ENCODE results near the gene SUGCT. TPM values are rescaled to one million over a fixed set of nuclear protein-coding genes. Genes with fewer than 3 reads are reported as not detected.

Gene SUGCT
- total and polyA plus RNA-seq, 5 donors from 2014 or later = 0.52 to 3.1 (median 1.5) TPM; not detected in 1

DNA sequence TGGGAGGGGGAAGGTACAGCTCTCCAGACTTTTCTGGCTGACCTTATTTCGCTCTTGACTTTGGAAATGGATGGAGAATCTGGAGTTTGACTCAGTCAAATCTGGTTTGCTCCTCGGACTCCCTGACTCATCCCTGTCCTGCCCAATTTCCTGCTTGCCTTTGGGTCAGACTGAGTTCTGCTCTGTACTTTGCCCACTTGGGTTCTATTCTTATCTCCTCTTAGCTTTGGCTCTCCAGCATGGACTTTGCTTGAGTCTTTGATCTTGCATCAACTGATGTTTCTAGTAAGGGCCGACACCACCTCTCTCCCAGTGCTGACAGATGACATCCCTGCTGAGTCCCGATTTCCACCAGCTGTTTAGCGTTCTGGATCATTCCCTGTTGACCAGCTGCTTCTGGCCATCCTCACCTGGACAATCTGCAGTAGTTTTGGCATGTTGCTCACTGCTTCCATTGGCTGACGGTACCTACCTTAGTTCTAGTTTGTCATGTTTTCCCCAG lies 335.3 kb downstream of the SUGCT start:
- Mint-ChIP-seq H3K4me3 (no peak overlapping the region), H3K27me3 (no peaks in the 10 kb centered on the region), H3K27ac (no peak overlapping the region), H3K4me1 (no peaks in the 10 kb centered on the region), H3K36me3 (no peaks in the 10 kb centered on the region), H3K9me3 (peaks cover 0 to 2% (median 0%) of the 10 kb centered on the region in 7 donors)
- ATAC-seq (ENCODE audit: low read depth in 2 of 2) (no peak), DNase-seq (no peak)
- no peak overlapping the region for H3K4me3 ChIP-seq (ENCODE audit: low read depth, low read length)
- no peak overlapping the region for H3K27ac ChIP-seq (ENCODE audit: insufficient read depth, low read length, poor library complexity, severe bottlenecking)
- H3K27me3 ChIP-seq (ENCODE audit: control insufficient read depth, insufficient read depth, low read length) = no peaks in the 10 kb centered on the region
- no peaks in the 10 kb centered on the region for H3K4me1 ChIP-seq (ENCODE audit: control insufficient read depth, insufficient read depth, low read length, poor library complexity, severe bottlenecking)
- H3K9me3 ChIP-seq (ENCODE audit: control insufficient read depth in 2 of 2, low read length in 2 of 2) = no peaks in the 10 kb centered on the region
- no peaks in the 10 kb centered on the region for H3K36me3 ChIP-seq (ENCODE audit: control insufficient read depth, insufficient read depth, low read length)

- no peaks in the 10 kb centered on the region for H3K9me3 ChIP-seq (ENCODE audit: control insufficient read depth in 2 of 2, low read length in 2 of 2)
- Mint-ChIP-seq H3K27ac (no peak overlapping the region), H3K4me1 (no peaks in the 10 kb centered on the region), H3K9me3 (peaks cover 0 to 2% (median 0%) of the 10 kb centered on the region in 7 donors), H3K4me3 (no peak overlapping the region), H3K36me3 (no peaks in the 10 kb centered on the region), H3K27me3 (no peaks in the 10 kb centered on the region)
- H3K4me1 ChIP-seq (ENCODE audit: control insufficient read depth, insufficient read depth, low read length, poor library complexity, severe bottlenecking) = no peaks in the 10 kb centered on the region
- H3K36me3 ChIP-seq (ENCODE audit: control insufficient read depth, insufficient read depth, low read length) = no peaks in the 10 kb centered on the region
- ATAC-seq (ENCODE audit: low read depth in 2 of 2) (no peak), DNase-seq (no peak)
- H3K4me3 ChIP-seq (ENCODE audit: low read depth, low read length) = no peak overlapping the region
- H3K27me3 ChIP-seq (ENCODE audit: control insufficient read depth, insufficient read depth, low read length) = no peaks in the 10 kb centered on the region
- H3K27ac ChIP-seq (ENCODE audit: insufficient read depth, low read length, poor library complexity, severe bottlenecking) = no peak overlapping the region
Measured at GRCh38 chr7:40470817-40471216, 336.0 kb downstream of the SUGCT start.

DNA sequence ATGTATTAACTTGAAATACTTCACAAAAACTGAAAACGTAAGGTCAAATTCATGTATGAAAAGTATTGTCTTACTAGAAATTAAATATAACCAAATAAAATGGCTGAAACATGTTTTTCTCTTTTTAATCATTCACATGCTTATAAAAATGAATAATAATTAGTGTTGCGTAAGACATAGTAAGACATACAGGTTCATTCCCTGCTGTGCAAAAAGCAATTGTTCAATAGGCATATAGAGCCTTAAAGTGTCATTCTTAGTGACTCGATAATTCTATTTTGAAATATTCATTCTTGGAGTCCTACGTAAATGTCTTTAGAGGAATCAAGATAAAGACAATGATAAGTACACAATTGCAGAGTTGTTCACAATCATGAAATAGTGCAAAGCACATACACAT lies 337.1 kb downstream of the SUGCT start:
- no peak overlapping the region for H3K27ac Mint-ChIP-seq
- DNase-seq = no peak
- Histone ChIP-seq H3K27ac (ENCODE audit: insufficient read depth, low read length, poor library complexity, severe bottlenecking) (no peak overlapping the region), H3K4me3 (ENCODE audit: low read depth, low read length) (no peak overlapping the region), H3K27me3 (ENCODE audit: control insufficient read depth, insufficient read depth, low read length) (no peaks in the 10 kb centered on the region), H3K9me3 (ENCODE audit: control insufficient read depth in 2 of 2, low read length in 2 of 2) (no peaks in the 10 kb centered on the region), H3K36me3 (ENCODE audit: control insufficient read depth, insufficient read depth, low read length) (no peaks in the 10 kb centered on the region), H3K4me1 (ENCODE audit: control insufficient read depth, insufficient read depth, low read length, poor library complexity, severe bottlenecking) (no peaks in the 10 kb centered on the region)
- ATAC-seq (ENCODE audit: low read depth in 2 of 2) = no peak
- H3K36me3 Mint-ChIP-seq = no peaks in the 10 kb centered on the region
- H3K27me3 Mint-ChIP-seq = no peaks in the 10 kb centered on the region
- H3K4me1 Mint-ChIP-seq = no peaks in the 10 kb centered on the region
- peaks cover 0 to 2% (median 0%) of the 10 kb centered on the region in 7 donors for H3K9me3 Mint-ChIP-seq
- H3K4me3 Mint-ChIP-seq = no peak overlapping the region

GRCh38 chr7:40474790-40475680 lies 340.2 kb downstream of the SUGCT start:
- H3K9me3 ChIP-seq (ENCODE audit: control insufficient read depth in 2 of 2, low read length in 2 of 2) = no peaks in the 10 kb centered on the region
- H3K36me3 Mint-ChIP-seq = no peaks in the 10 kb centered on the region
- H3K4me3 ChIP-seq (ENCODE audit: low read depth, low read length) = no peak overlapping the region
- H3K27ac ChIP-seq (ENCODE audit: insufficient read depth, low read length, poor library complexity, severe bottlenecking) = no peak overlapping the region
- ATAC-seq (ENCODE audit: low read depth in 2 of 2) (no peak), DNase-seq (peak in 1 of 3 donors; percentile 27)
- H3K27ac Mint-ChIP-seq = no peak overlapping the region
- H3K4me1 ChIP-seq (ENCODE audit: control insufficient read depth, insufficient read depth, low read length, poor library complexity, severe bottlenecking) = no peaks in the 10 kb centered on the region
- H3K9me3 Mint-ChIP-seq = peaks cover 0 to 2% (median 0%) of the 10 kb centered on the region in 7 donors
- no peaks in the 10 kb centered on the region for H3K36me3 ChIP-seq (ENCODE audit: control insufficient read depth, insufficient read depth, low read length)
- no peaks in the 10 kb centered on the region for H3K4me1 Mint-ChIP-seq
- H3K27me3 Mint-ChIP-seq = no peaks in the 10 kb centered on the region
- no peak overlapping the region for H3K4me3 Mint-ChIP-seq
- no peaks in the 10 kb centered on the region for H3K27me3 ChIP-seq (ENCODE audit: control insufficient read depth, insufficient read depth, low read length)

GRCh38 chr7:40475681-40475982 lies 340.8 kb downstream of the SUGCT start:
- no peak overlapping the region for H3K4me3 Mint-ChIP-seq
- ATAC-seq (ENCODE audit: low read depth in 2 of 2) (no peak), DNase-seq (no peak)
- H3K4me1 Mint-ChIP-seq = no peaks in the 10 kb centered on the region
- Histone ChIP-seq H3K4me1 (ENCODE audit: control insufficient read depth, insufficient read depth, low read length, poor library complexity, severe bottlenecking) (no peaks in the 10 kb centered on the region), H3K36me3 (ENCODE audit: control insufficient read depth, insufficient read depth, low read length) (no peaks in the 10 kb centered on the region), H3K27ac (ENCODE audit: insufficient read depth, low read length, poor library complexity, severe bottlenecking) (no peak overlapping the region), H3K9me3 (ENCODE audit: control insufficient read depth in 2 of 2, low read length in 2 of 2) (no peaks in the 10 kb centered on the region), H3K27me3 (ENCODE audit: control insufficient read depth, insufficient read depth, low read length) (no peaks in the 10 kb centered on the region), H3K4me3 (ENCODE audit: low read depth, low read length) (no peak overlapping the region)
- H3K27me3 Mint-ChIP-seq = no peaks in the 10 kb centered on the region
- no peaks in the 10 kb centered on the region for H3K36me3 Mint-ChIP-seq
- peaks cover 0 to 2% (median 0%) of the 10 kb centered on the region in 7 donors for H3K9me3 Mint-ChIP-seq
- no peak overlapping the region for H3K27ac Mint-ChIP-seq

GRCh38 chr7:40477094-40477493 lies 342.3 kb downstream of the SUGCT start:
- Histone ChIP-seq H3K27me3 (ENCODE audit: control insufficient read depth, insufficient read depth, low read length) (no peaks in the 10 kb centered on the region), H3K27ac (ENCODE audit: insufficient read depth, low read length, poor library complexity, severe bottlenecking) (no peak overlapping the region), H3K9me3 (ENCODE audit: control insufficient read depth in 2 of 2, low read length in 2 of 2) (no peaks in the 10 kb centered on the region), H3K4me3 (ENCODE audit: low read depth, low read length) (no peak overlapping the region), H3K36me3 (ENCODE audit: control insufficient read depth, insufficient read depth, low read length) (no peaks in the 10 kb centered on the region), H3K4me1 (ENCODE audit: control insufficient read depth, insufficient read depth, low read length, poor library complexity, severe bottlenecking) (no peaks in the 10 kb centered on the region)
- ATAC-seq (ENCODE audit: low read depth in 2 of 2) (no peak), DNase-seq (no peak)
- Mint-ChIP-seq H3K9me3 (peaks cover 0 to 2% (median 0%) of the 10 kb centered on the region in 7 donors), H3K4me3 (no peak overlapping the region), H3K4me1 (no peaks in the 10 kb centered on the region), H3K27ac (no peak overlapping the region), H3K36me3 (no peaks in the 10 kb centered on the region), H3K27me3 (no peaks in the 10 kb centered on the region)

DNA sequence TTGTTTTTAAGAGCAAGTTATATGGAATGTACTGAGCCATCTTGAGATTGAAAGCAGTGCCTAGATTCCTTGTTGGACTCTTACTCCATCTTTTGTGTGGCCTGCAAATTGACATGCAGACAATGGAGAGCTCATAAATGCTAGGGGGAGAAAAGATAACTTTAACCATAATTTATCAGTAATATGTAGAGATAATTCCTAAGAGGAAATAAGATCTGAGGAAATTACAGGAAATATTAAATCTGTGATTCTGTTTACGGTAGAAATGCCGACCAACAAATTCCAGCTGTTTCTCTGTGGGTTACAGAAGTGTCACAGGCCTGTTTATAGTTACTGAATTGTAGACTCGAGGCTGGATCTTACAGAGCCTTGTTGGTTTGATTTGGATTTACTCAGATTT lies 348.0 kb downstream of the SUGCT start:
- no peaks in the 10 kb centered on the region for H3K4me1 ChIP-seq (ENCODE audit: control insufficient read depth, insufficient read depth, low read length, poor library complexity, severe bottlenecking)
- H3K36me3 ChIP-seq (ENCODE audit: control insufficient read depth, insufficient read depth, low read length) = no peaks in the 10 kb centered on the region
- no peaks in the 10 kb centered on the region for H3K9me3 ChIP-seq (ENCODE audit: control insufficient read depth in 2 of 2, low read length in 2 of 2)
- Mint-ChIP-seq H3K4me1 (no peaks in the 10 kb centered on the region), H3K4me3 (no peak overlapping the region), H3K27ac (no peak overlapping the region), H3K36me3 (no peaks in the 10 kb centered on the region), H3K27me3 (no peaks in the 10 kb centered on the region), H3K9me3 (peaks cover 0 to 5% (median 0%) of the 10 kb centered on the region in 7 donors)
- no peaks in the 10 kb centered on the region for H3K27me3 ChIP-seq (ENCODE audit: control insufficient read depth, insufficient read depth, low read length)
- no peak overlapping the region for H3K27ac ChIP-seq (ENCODE audit: insufficient read depth, low read length, poor library complexity, severe bottlenecking)
- H3K4me3 ChIP-seq (ENCODE audit: low read depth, low read length) = no peak overlapping the region
- DNase-seq = no peak
- no peak for ATAC-seq (ENCODE audit: low read depth in 2 of 2)

GRCh38 chr7:40483630-40484029 lies 348.8 kb downstream of the SUGCT start:
- H3K27me3 Mint-ChIP-seq = no peaks in the 10 kb centered on the region
- H3K4me1 Mint-ChIP-seq = no peaks in the 10 kb centered on the region
- DNase-seq = no peak
- Histone ChIP-seq H3K27me3 (ENCODE audit: control insufficient read depth, insufficient read depth, low read length) (no peaks in the 10 kb centered on the region), H3K9me3 (ENCODE audit: control insufficient read depth in 2 of 2, low read length in 2 of 2) (no peaks in the 10 kb centered on the region), H3K4me1 (ENCODE audit: control insufficient read depth, insufficient read depth, low read length, poor library complexity, severe bottlenecking) (no peaks in the 10 kb centered on the region), H3K4me3 (ENCODE audit: low read depth, low read length) (no peak overlapping the region), H3K36me3 (ENCODE audit: control insufficient read depth, insufficient read depth, low read length) (no peaks in the 10 kb centered on the region), H3K27ac (ENCODE audit: insufficient read depth, low read length, poor library complexity, severe bottlenecking) (no peak overlapping the region)
- ATAC-seq (ENCODE audit: low read depth in 2 of 2) = no peak
- H3K27ac Mint-ChIP-seq = no peak overlapping the region
- H3K4me3 Mint-ChIP-seq = no peak overlapping the region
- H3K36me3 Mint-ChIP-seq = no peaks in the 10 kb centered on the region
- peaks cover 0 to 5% (median 0%) of the 10 kb centered on the region in 7 donors for H3K9me3 Mint-ChIP-seq

Measured in CD4-positive, CD25-positive, alpha-beta regulatory T cell (primary cell).